Measurements from ENCODE around the gene SUCO. TPM values are rescaled to one million over a fixed set of nuclear protein-coding genes. Genes with fewer than 3 reads are reported as not detected.
"Not testable (repeated sequence)": the region's sequence is repeated elsewhere in the genome, so short reads cannot be mapped to it uniquely, and the experiment has no call there.

Gene SUCO, protein sequence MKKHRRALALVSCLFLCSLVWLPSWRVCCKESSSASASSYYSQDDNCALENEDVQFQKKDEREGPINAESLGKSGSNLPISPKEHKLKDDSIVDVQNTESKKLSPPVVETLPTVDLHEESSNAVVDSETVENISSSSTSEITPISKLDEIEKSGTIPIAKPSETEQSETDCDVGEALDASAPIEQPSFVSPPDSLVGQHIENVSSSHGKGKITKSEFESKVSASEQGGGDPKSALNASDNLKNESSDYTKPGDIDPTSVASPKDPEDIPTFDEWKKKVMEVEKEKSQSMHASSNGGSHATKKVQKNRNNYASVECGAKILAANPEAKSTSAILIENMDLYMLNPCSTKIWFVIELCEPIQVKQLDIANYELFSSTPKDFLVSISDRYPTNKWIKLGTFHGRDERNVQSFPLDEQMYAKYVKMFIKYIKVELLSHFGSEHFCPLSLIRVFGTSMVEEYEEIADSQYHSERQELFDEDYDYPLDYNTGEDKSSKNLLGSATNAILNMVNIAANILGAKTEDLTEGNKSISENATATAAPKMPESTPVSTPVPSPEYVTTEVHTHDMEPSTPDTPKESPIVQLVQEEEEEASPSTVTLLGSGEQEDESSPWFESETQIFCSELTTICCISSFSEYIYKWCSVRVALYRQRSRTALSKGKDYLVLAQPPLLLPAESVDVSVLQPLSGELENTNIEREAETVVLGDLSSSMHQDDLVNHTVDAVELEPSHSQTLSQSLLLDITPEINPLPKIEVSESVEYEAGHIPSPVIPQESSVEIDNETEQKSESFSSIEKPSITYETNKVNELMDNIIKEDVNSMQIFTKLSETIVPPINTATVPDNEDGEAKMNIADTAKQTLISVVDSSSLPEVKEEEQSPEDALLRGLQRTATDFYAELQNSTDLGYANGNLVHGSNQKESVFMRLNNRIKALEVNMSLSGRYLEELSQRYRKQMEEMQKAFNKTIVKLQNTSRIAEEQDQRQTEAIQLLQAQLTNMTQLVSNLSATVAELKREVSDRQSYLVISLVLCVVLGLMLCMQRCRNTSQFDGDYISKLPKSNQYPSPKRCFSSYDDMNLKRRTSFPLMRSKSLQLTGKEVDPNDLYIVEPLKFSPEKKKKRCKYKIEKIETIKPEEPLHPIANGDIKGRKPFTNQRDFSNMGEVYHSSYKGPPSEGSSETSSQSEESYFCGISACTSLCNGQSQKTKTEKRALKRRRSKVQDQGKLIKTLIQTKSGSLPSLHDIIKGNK (N-terminal part only)
- total RNA-seq, result 144 TPM

DNA sequence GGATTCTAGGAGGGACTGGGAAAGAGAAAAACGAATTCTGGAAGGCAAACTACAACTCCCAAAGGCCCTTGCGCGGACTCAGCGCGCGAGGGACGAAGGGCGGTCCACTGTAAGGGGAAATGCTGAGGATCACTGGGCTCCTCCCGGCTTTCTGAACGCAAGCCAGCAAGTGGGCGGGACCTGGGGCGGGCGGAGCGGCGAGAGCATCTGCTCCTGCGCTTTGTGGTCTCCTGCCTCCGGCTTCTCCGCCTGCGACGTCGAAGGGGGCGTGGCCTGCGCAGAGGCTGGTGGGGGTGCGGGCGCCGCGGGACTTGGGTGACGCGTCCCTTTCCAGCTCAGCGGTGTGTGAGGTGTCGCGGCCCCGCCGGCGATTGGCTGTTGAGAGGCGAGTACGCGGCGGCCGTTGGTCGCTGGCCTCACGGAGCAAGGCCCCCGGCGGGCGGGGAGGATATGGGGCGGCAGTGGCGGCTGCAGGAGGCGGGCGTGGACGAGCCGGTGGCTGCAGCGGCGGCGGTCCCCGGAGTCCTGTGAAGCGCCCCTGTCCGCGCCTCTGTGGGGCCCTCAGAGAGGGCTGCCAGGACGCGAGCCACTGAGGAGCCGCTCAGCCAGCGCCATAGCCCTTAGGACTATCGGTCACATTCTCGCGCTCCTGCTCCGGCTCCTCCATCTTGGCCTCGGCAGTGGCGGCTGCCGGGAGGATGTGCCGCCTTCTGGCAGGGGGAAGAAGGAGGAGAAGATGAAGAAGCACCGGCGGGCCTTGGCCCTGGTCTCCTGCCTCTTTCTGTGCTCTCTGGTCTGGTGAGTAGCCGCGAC lies at the start of gene SUCO:
Gene SUCO (plus strand): TSS at position 451 of the 813 bp plus-strand sequence. CDS start 286 bp downstream, at position 737.
- Histone ChIP-seq H3K4me3 (ENCODE audit: low read length) (peak within 1 kb of the TSS; percentile 88), H3K9me3 (ENCODE audit: low read depth, low read length) (no peaks in the 10 kb centered on the region), H3K27me3 (ENCODE audit: insufficient read depth, low read length) (peaks cover 3% of the 10 kb centered on the region), H3K4me1 (ENCODE audit: insufficient read depth, low read length) (peaks cover 33% of the 10 kb centered on the region)

DNA sequence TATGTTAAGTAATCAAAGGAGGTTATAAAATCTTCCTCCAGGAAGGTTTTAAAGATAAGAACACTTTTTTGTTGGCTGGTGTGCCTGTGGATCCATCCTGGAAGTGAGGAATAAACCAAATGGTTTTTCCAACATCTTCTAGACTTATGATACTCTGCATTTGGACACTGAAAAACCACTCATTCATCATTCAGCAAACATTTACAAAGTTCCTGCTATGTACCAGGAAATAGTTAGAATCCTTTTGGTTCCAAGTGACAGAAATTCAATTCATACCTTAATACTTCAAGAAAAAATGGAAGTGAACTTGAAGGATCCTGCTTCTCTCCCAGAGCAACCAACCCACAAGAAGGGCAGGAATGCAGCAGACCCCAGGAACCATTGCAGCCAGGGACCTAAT lies 49.5 kb upstream of the SUCO start:
- Histone ChIP-seq H3K9me3 (ENCODE audit: low read depth, low read length) (no peaks in the 10 kb centered on the region), H3K4me3 (ENCODE audit: low read length) (no peak overlapping the region), H3K4me1 (ENCODE audit: insufficient read depth, low read length) (peaks cover 9% of the 10 kb centered on the region)

DNA sequence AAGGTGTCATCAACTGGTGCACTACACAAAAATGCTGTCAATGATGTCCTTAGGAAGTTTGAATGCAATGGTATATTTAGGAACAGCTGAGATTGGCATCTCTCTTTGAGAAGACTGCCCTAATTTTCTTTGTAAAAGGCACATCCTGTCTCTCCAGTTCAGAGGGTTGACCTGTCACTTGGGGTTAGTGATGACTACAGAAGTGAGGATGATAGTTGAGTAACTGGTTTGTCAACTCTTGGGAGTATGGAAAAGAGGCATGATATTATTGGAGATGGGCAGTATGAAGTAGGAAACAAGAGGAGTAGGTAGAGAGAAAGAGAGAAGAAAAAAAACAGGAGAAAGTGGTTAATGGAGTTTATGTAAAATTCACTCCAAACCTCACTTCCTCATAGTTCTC lies 48.7 kb upstream of the SUCO start:
- Histone ChIP-seq H3K4me1 (ENCODE audit: insufficient read depth, low read length) (peaks cover 9% of the 10 kb centered on the region), H3K4me3 (ENCODE audit: low read length) (no peak overlapping the region), H3K27me3 (ENCODE audit: insufficient read depth, low read length) (no peaks in the 10 kb centered on the region), H3K9me3 (ENCODE audit: low read depth, low read length) (no peaks in the 10 kb centered on the region)

More for the DNA sequence above, 49.5 kb upstream of the SUCO start:
- no peaks in the 10 kb centered on the region for H3K27me3 ChIP-seq (ENCODE audit: insufficient read depth, low read length)

DNA sequence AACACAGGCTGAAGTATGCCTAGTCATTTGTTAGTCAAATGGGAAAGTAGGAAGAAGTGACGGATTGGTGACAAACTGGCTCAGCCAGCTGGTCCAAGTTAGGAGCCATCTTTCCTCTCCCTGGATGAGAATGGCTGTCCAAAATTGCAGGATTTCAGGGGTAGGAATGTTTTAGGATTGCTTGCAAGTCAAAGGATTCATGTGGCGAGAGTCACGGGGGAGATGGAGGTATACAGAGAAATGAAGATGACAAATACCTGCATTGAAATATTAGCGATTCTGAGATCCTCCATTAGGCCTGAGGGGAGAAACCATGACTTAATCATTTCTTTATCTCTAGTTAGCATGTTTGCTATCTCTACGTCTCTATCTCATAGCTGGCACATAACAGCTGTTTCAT lies 47.3 kb upstream of the SUCO start:
- Histone ChIP-seq H3K9me3 (ENCODE audit: low read depth, low read length) (no peaks in the 10 kb centered on the region), H3K4me3 (ENCODE audit: low read length) (no peak overlapping the region), H3K27me3 (ENCODE audit: insufficient read depth, low read length) (no peaks in the 10 kb centered on the region), H3K4me1 (ENCODE audit: insufficient read depth, low read length) (peaks cover 9% of the 10 kb centered on the region)

DNA sequence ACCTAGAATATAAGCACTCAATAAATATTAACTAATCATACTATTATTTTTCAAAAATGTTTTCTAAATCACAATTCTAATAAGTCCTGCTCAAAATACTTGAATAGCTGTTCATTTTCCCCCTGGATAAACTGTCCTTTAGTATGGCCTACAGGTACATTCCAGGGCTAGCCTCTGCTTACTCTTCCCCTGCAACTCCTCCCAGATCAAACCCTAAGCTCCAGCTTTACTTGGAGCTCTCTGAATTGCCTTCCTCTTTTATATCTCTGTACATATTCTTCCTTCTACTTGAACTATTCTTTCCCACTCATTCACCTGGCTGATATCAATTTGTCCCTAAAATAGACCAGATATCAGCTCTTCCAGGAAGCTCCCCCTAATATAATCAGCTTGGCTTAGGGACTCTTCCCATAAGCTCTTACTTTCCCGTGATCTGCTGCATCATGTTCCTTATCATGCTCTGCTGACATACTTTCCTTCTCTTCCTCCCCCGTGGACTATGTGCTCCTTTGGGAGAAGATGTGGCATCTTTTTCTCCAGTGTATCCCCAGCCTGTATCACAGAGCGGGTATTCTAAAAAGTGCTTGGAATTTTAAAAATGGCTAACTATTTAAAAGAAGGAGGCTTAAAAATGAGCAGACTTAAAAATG lies 46.0 kb upstream of the SUCO start:
- Histone ChIP-seq H3K4me3 (ENCODE audit: low read length) (no peak overlapping the region), H3K27me3 (ENCODE audit: insufficient read depth, low read length) (peaks cover 3% of the 10 kb centered on the region), H3K9me3 (ENCODE audit: low read depth, low read length) (no peaks in the 10 kb centered on the region), H3K4me1 (ENCODE audit: insufficient read depth, low read length) (peaks cover 9% of the 10 kb centered on the region)

DNA sequence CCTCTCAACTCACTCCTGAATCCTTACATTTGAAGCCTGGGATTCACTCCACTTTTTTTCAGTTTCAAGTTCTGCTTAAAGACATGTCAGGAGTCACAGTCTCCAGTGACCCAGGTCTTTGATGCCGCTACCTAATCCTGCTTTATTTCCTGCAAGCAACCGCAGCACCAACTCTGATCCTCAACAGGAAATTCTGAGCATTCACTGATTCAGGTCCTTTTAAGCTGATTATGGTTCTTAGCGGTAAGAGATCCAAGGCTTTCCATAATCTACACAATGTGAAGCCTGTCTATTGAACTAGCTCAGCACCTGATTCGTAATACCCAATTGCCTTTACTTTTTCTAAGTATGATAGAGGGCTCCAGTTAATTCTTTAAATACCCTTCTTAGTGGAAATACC lies 45.4 kb upstream of the SUCO start:
- Histone ChIP-seq H3K9me3 (ENCODE audit: low read depth, low read length) (no peaks in the 10 kb centered on the region), H3K27me3 (ENCODE audit: insufficient read depth, low read length) (peaks cover 3% of the 10 kb centered on the region), H3K4me1 (ENCODE audit: insufficient read depth, low read length) (peaks cover 9% of the 10 kb centered on the region), H3K4me3 (ENCODE audit: low read length) (no peak overlapping the region)

DNA sequence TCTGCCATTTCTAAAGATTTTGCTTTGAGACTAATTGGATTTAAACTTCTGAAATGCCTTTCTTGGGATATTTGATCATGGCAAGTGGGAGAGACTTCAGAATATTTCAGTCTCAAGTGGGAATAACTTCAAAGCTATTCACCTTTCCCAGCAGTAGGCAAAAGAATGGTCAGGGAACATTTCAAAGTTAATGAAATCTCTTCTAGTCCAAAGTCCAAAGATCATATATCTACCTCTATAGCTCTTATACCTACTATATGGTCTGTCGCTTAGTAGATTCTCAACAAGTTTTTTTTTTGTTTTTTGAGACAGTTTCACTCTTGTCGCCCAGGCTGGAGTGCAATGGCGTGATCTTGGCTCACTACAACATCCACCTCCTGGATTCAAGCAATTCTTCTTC lies 44.6 kb upstream of the SUCO start:
- Histone ChIP-seq H3K4me1 (ENCODE audit: insufficient read depth, low read length) (peaks cover 9% of the 10 kb centered on the region), H3K4me3 (ENCODE audit: low read length) (no peak overlapping the region), H3K9me3 (ENCODE audit: low read depth, low read length) (no peaks in the 10 kb centered on the region), H3K27me3 (ENCODE audit: insufficient read depth, low read length) (peaks cover 3% of the 10 kb centered on the region)

DNA sequence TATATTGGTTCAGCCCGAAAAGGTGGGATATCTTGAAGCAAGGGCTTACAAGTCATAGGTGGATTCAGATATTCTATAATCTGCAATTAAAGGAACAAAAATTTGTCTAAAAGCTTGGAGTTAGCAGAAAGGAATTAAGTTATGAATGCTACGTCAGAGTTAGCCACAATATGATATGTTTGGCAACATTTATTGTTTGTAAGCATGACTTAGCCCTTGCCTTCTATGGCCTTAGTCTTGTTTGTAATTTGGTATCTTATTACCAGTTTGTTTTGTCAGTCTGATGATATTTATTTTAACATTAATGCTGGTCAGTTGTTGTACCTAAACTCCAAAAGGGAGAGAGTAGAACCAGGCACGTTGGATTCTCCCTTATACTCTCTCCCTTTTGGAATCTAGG lies 43.1 kb upstream of the SUCO start:
- Histone ChIP-seq H3K4me3 (ENCODE audit: low read length) (no peak overlapping the region), H3K9me3 (ENCODE audit: low read depth, low read length) (no peaks in the 10 kb centered on the region), H3K4me1 (ENCODE audit: insufficient read depth, low read length) (peaks cover 9% of the 10 kb centered on the region), H3K27me3 (ENCODE audit: insufficient read depth, low read length) (peaks cover 3% of the 10 kb centered on the region)

DNA sequence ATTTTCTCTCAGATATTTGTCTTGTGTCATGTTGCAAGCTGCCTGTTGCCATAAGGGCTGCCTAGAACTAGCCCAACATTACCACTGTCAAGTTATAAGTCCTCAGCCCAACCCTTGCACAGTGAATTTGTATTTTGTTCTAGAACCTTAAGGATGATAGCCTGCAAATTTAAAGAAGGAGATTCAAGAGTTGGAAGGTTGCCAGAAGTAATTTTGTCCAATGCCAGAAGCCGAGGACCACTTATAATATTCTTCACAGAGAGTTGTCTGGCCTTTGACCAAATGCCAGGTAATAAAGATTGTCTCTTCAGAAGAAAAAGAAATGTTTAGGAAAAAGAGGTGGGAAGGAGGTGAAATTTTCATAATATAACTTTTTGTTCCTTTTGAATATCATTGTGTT lies 40.5 kb upstream of the SUCO start:
- Histone ChIP-seq H3K4me1 (ENCODE audit: insufficient read depth, low read length) (peaks cover 15% of the 10 kb centered on the region), H3K4me3 (ENCODE audit: low read length) (no peak overlapping the region), H3K9me3 (ENCODE audit: low read depth, low read length) (no peaks in the 10 kb centered on the region), H3K27me3 (ENCODE audit: insufficient read depth, low read length) (peaks cover 3% of the 10 kb centered on the region)

DNA sequence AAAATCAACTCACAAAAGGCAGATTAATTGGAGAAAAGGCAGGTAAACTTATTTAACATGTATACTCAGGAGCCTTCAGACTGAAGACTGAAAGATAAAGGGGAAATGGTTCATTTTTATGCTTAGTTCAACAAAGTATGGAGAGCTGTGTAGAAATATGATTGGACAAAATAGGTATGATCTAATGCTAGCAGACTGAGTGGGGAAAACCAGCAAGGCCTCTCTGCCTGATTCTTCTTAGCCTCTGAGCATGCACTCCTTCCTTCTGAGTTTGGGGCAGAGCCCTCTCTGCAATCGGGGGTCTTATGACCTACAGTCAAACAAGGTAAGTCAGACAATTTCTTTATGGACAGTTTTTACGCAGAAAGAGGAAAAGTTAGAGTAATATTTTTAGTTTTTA lies 38.8 kb upstream of the SUCO start:
- no peaks in the 10 kb centered on the region for H3K9me3 ChIP-seq (ENCODE audit: low read depth, low read length)
- H3K4me1 ChIP-seq (ENCODE audit: insufficient read depth, low read length), result peaks cover 25% of the 10 kb centered on the region
- H3K27me3 ChIP-seq (ENCODE audit: insufficient read depth, low read length), result peaks cover 3% of the 10 kb centered on the region
- H3K4me3 ChIP-seq (ENCODE audit: low read length), result no peak overlapping the region

DNA sequence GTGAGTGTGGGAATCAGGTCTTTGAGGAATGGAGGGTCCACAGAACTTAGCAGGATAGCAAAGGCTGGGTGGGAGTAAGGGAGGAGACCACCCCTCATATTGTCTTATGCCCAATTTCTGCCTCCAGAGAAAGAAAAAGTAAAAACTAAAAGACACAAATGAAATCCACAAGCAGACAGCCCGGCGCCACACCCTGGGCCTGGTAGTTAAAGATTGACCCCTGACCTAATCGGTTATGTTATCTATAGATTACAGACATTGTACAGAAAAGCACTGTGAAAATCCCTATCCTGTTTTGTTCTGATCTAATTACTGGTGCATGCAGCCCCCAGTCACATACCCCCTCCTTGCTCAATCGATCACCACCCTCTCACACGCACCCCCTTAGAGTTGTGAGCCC lies 36.8 kb upstream of the SUCO start:
- H3K27me3 ChIP-seq (ENCODE audit: insufficient read depth, low read length); H3K9me3 ChIP-seq (ENCODE audit: low read depth, low read length); H3K4me3 ChIP-seq (ENCODE audit: low read length): not testable (repeated sequence)
- H3K4me1 ChIP-seq (ENCODE audit: insufficient read depth, low read length), result peaks cover 40% of the 10 kb centered on the region

DNA sequence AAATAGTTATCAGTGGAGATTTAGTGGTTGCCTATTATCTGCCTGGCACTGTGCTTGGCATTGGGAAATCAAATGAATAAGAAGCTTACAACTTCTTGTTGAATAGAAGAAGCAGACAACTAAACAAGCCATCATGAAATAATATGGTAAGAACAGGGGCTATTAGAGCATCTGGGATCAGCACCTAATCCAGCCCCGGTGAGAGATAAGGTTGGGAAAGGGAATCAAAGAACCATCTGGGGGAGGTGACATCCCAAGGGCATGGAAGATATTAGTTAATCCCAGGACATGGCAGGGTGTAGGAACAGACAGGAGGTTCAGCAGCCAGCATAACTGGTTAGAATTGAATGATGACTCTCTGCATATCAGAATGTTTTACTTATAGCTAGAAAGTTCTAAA lies 36.3 kb upstream of the SUCO start:
- Histone ChIP-seq H3K4me1 (ENCODE audit: insufficient read depth, low read length) (peaks cover 40% of the 10 kb centered on the region), H3K9me3 (ENCODE audit: low read depth, low read length) (no peaks in the 10 kb centered on the region), H3K27me3 (ENCODE audit: insufficient read depth, low read length) (peaks cover 2% of the 10 kb centered on the region), H3K4me3 (ENCODE audit: low read length) (no peak overlapping the region)

DNA sequence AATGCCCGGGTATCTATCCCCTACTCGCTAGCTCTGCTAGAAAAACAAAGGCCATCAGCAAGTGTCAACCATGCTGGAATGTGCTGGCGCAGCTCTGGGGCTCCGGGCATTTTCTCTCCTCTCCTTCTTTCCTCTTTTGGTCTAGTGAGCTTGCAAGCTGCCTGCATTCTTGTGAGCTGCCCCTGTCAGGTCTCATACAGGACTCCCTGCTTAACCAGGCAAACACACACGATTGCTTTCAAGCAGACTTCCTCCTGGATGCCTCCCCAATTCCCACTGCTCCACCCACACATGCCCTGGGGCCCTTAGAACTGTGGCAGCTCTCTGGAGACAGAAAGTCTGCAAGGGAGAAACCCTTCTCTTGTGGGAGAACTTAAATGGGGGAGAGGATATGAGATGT lies 35.7 kb upstream of the SUCO start:
- Histone ChIP-seq H3K9me3 (ENCODE audit: low read depth, low read length) (no peaks in the 10 kb centered on the region), H3K4me3 (ENCODE audit: low read length) (no peak overlapping the region), H3K27me3 (ENCODE audit: insufficient read depth, low read length) (no peaks in the 10 kb centered on the region), H3K4me1 (ENCODE audit: insufficient read depth, low read length) (peaks cover 40% of the 10 kb centered on the region)

DNA sequence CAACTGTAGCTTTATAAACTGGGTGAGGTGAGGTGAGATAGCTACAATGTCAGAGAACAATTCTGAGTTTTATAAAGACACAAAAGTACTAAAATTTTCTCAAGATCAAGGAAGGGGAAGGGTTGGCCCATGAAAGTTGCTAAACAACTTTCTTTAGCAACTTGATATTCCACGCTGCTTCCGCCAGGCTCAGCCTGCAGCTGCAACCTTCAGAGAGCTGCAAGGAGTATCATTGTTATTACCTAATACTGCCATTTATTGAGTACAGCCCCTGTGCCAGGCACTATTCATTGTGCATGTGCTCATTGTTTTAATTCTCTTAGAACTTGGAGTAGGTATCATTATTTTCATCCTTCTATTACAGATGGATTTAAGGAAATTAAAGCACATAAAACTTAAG lies 34.1 kb upstream of the SUCO start:
- Histone ChIP-seq H3K9me3 (ENCODE audit: low read depth, low read length) (no peaks in the 10 kb centered on the region), H3K27me3 (ENCODE audit: insufficient read depth, low read length) (no peaks in the 10 kb centered on the region), H3K4me1 (ENCODE audit: insufficient read depth, low read length) (peaks cover 40% of the 10 kb centered on the region), H3K4me3 (ENCODE audit: low read length) (no peak overlapping the region)
